Measurements from ENCODE around the gene UVSSA. TPM values are rescaled to one million over a fixed set of nuclear protein-coding genes. Genes with fewer than 3 reads are reported as not detected.

The UVSSA gene
- total and polyA plus RNA-seq, 2 donors (not counting 1 experiment from before 2014, with no cell fraction given) = 4.6 to 7.6 TPM

DNA sequence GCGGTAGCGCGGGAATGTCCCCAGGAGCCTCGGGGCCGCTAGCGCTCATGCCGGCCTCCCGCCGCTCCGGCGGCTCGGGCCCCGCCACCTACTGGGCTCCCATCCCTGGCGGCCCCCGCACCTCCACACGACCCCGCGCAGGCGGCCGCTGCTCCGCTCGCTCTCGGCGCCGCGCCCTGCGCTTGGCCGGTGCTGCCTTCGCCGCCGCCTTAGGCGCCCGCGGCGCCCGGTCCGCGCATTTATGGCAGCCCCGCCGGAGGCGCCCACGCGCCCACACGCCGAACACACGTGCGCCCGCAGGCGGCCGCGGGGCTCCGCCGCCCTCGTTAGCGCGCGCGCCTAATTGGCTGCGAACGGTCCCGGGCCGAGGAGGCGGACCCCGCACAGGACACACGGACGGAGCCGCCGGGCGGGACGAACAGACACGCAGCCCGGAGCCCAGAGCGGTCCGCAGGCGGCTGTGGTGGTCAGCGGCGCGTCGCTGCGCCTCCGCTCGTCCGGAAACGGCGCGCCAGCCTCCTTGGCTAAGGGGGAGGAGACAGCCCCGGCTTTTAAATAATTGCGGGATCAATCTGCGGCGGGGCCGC is 59.5 kb downstream of the UVSSA start, which contains the start of gene NKX1-1:
Gene NKX1-1, minus strand, starts transcription at position 49 of the 587 bp plus-strand sequence. Its CDS starts 0 bp downstream, at position 49.
- H3K4me3 ChIP-seq (replicated peaks in 1 of 4; ENCODE audit: control extremely low read depth in 1 of 4, insufficient read depth in 1 of 4, low read depth in 3 of 4, low read length in 4 of 4) = no peak within 1 kb of the TSS
- no peaks in the 10 kb centered on the region for H4K20me1 ChIP-seq (ENCODE audit: control insufficient read depth, extremely low read depth, insufficient read depth, low read length)
- H3K9ac ChIP-seq (ENCODE audit: insufficient read depth, low read length) = no peak within 1 kb of the TSS
- H3K27ac ChIP-seq (ENCODE audit: insufficient read depth, low read length) = no peak within 1 kb of the TSS
- no peaks in the 10 kb centered on the region for H3K4me1 ChIP-seq (ENCODE audit: control insufficient read depth, extremely low read depth, insufficient read depth, low read length)
- TF ChIP-seq, protein P1, sequence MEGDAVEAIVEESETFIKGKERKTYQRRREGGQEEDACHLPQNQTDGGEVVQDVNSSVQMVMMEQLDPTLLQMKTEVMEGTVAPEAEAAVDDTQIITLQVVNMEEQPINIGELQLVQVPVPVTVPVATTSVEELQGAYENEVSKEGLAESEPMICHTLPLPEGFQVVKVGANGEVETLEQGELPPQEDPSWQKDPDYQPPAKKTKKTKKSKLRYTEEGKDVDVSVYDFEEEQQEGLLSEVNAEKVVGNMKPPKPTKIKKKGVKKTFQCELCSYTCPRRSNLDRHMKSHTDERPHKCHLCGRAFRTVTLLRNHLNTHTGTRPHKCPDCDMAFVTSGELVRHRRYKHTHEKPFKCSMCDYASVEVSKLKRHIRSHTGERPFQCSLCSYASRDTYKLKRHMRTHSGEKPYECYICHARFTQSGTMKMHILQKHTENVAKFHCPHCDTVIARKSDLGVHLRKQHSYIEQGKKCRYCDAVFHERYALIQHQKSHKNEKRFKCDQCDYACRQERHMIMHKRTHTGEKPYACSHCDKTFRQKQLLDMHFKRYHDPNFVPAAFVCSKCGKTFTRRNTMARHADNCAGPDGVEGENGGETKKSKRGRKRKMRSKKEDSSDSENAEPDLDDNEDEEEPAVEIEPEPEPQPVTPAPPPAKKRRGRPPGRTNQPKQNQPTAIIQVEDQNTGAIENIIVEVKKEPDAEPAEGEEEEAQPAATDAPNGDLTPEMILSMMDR (conservative IDR thresholded peaks at IDR 0.05 in 1 of 2, IDR thresholded peaks at IDR 0.05 in 1 of 2; ENCODE audit: low read depth in 1 of 2, low read length in 2 of 2) = no peak
- no peak for TF ChIP-seq EZH2 (IDR thresholded peaks at IDR 0.05; ENCODE audit: low read length, missing control alignments)
- DNase-seq (ENCODE audit: low read depth in 2 of 2) = no peak
- no peaks in the 10 kb centered on the region for H3K79me2 ChIP-seq (ENCODE audit: control insufficient read depth, insufficient read depth, low read length)
- no peaks in the 10 kb centered on the region for H3K36me3 ChIP-seq (ENCODE audit: control insufficient read depth, insufficient read depth, low read length)
- no peak within 1 kb of the TSS for H3K4me2 ChIP-seq (ENCODE audit: extremely low read depth, insufficient read depth, low read length)
- peaks cover 56% of the 10 kb centered on the region for H3K27me3 ChIP-seq (ENCODE audit: control insufficient read depth, insufficient read depth, low read length)
- no peaks in the 10 kb centered on the region for H3K9me3 ChIP-seq (ENCODE audit: control insufficient read depth, insufficient read depth, low read depth, low read length)
- no peak within 1 kb of the TSS for H2AFZ ChIP-seq (ENCODE audit: low read length)

- Histone ChIP-seq H3K9ac (ENCODE audit: insufficient read depth, low read length) (no peak overlapping the region), H3K4me1 (ENCODE audit: control insufficient read depth, extremely low read depth, insufficient read depth, low read length) (no peaks in the 10 kb centered on the region), H3K4me2 (ENCODE audit: extremely low read depth, insufficient read depth, low read length) (no peak overlapping the region), H4K20me1 (ENCODE audit: control insufficient read depth, extremely low read depth, insufficient read depth, low read length) (no peaks in the 10 kb centered on the region), H3K79me2 (ENCODE audit: control insufficient read depth, insufficient read depth, low read length) (no peaks in the 10 kb centered on the region), H2AFZ (ENCODE audit: low read length) (no peak overlapping the region), H3K36me3 (ENCODE audit: control insufficient read depth, insufficient read depth, low read length) (no peaks in the 10 kb centered on the region), H3K27me3 (ENCODE audit: control insufficient read depth, insufficient read depth, low read length) (peaks cover 51% of the 10 kb centered on the region), H3K9me3 (ENCODE audit: control insufficient read depth, insufficient read depth, low read depth, low read length) (no peaks in the 10 kb centered on the region), H3K4me3 (replicated peaks in 1 of 4; ENCODE audit: control extremely low read depth in 1 of 4, insufficient read depth in 1 of 4, low read depth in 3 of 4, low read length in 4 of 4) (no peak overlapping the region), H3K27ac (ENCODE audit: insufficient read depth, low read length) (no peak overlapping the region)
- DNase-seq (ENCODE audit: low read depth in 2 of 2) = no peak
- TF ChIP-seq EZH2 (IDR thresholded peaks at IDR 0.05; ENCODE audit: low read length, missing control alignments) = peak; percentile 53
- TF ChIP-seq, protein P1 (conservative IDR thresholded peaks at IDR 0.05 in 1 of 2, IDR thresholded peaks at IDR 0.05 in 1 of 2; ENCODE audit: low read depth in 1 of 2, low read length in 2 of 2) = no peak
These were observed 60.1 kb downstream of the UVSSA start for GRCh38 chr4:1406981-1407656.

GRCh38 chr4:1407657-1408333 is 60.8 kb downstream of the UVSSA start:
- H3K36me3 ChIP-seq (ENCODE audit: control insufficient read depth, insufficient read depth, low read length) = no peaks in the 10 kb centered on the region
- H4K20me1 ChIP-seq (ENCODE audit: control insufficient read depth, extremely low read depth, insufficient read depth, low read length) = no peaks in the 10 kb centered on the region
- no peaks in the 10 kb centered on the region for H3K9me3 ChIP-seq (ENCODE audit: control insufficient read depth, insufficient read depth, low read depth, low read length)
- TF ChIP-seq, protein P1 (conservative IDR thresholded peaks at IDR 0.05 in 1 of 2, IDR thresholded peaks at IDR 0.05 in 1 of 2; ENCODE audit: low read depth in 1 of 2, low read length in 2 of 2) = no peak
- TF ChIP-seq EZH2 (IDR thresholded peaks at IDR 0.05; ENCODE audit: low read length, missing control alignments) = peak; percentile 27
- H3K79me2 ChIP-seq (ENCODE audit: control insufficient read depth, insufficient read depth, low read length) = no peaks in the 10 kb centered on the region
- no peak overlapping the region for H3K9ac ChIP-seq (ENCODE audit: insufficient read depth, low read length)
- no peak overlapping the region for H3K27ac ChIP-seq (ENCODE audit: insufficient read depth, low read length)
- no peak for DNase-seq (ENCODE audit: low read depth in 2 of 2)
- no peak overlapping the region for H3K4me3 ChIP-seq (replicated peaks in 1 of 4; ENCODE audit: control extremely low read depth in 1 of 4, insufficient read depth in 1 of 4, low read depth in 3 of 4, low read length in 4 of 4)
- H3K4me2 ChIP-seq (ENCODE audit: extremely low read depth, insufficient read depth, low read length) = no peak overlapping the region
- H3K27me3 ChIP-seq (ENCODE audit: control insufficient read depth, insufficient read depth, low read length) = peaks cover 44% of the 10 kb centered on the region
- no peaks in the 10 kb centered on the region for H3K4me1 ChIP-seq (ENCODE audit: control insufficient read depth, extremely low read depth, insufficient read depth, low read length)
- no peak overlapping the region for H2AFZ ChIP-seq (ENCODE audit: low read length)

Measured in fibroblast of lung (primary cell).